Measurements from ENCODE around the gene SYNE2.
"Not testable (repeated sequence)": the region's sequence is repeated elsewhere in the genome, so short reads cannot be mapped to it uniquely, and the experiment has no call there.

The SYNE2 gene

DNA sequence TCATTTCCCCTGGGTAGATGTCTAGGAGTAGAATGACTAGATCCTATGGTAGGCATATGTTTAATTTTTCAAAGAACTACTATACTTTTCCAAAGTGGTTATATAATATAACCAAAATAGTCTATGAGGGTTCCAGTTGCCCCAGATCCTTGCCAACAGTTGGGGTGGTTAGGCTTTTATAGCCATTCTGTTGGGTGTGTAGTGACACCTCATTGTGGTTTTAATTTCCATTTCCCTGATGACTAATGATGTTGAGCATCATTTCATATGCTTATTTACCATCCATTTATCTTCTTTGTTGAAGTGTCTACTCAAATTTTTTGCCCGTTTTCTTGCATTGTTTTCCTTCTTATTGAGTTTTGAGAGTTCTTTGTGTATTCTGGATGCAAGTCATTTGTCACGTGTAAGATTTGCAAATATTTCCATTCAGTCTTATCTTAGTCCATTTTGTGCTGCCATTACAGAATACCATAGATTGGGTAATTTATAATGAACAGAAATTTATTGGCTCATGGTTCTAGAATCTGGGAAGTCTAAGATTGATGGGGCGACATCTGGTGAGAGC is 4.7 kb downstream of the SYNE2 start:
- H3K27me3 ChIP-seq: no peaks in the 10 kb centered on the region
- TF ChIP-seq CTCF (IDR thresholded peaks at IDR 0.05; ENCODE audit: low read depth, low read length): no peak
- no peak for DNase-seq
- no peaks in the 10 kb centered on the region for H3K36me3 ChIP-seq
- H3K4me1 ChIP-seq: no peaks in the 10 kb centered on the region; the same call in 1 of the 2 replicates
- H3K4me3 ChIP-seq (ENCODE audit: low read depth, low read length): no peak overlapping the region
- H3K9me3 ChIP-seq: no peaks in the 10 kb centered on the region

DNA sequence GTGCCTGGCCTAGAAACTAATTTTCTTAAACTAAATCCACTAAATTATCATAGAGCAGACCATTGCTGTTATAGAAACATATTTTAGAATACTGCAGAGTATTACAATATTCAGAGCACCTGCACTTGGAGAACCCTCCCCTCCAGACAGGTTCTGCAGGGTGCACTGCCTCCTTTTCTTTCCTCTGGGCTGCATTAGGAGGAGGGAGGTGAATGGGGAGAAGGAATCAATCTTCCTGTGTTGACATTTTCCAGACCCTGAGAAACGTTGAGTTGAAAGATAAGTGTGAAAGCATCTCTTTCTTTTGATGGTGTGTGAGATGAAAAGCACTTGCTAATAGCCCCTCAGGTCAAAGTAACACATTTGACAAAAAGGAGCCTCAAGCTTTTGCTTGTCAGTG is 7.3 kb downstream of the SYNE2 start:
- TF ChIP-seq CTCF (IDR thresholded peaks at IDR 0.05; ENCODE audit: low read depth, low read length): no peak
- no peak for DNase-seq
- Histone ChIP-seq H3K9me3 (no peaks in the 10 kb centered on the region), H3K36me3 (no peaks in the 10 kb centered on the region), H3K4me1 (no peaks in the 10 kb centered on the region), H3K4me3 (ENCODE audit: low read depth, low read length) (no peak overlapping the region), H3K27me3 (no peaks in the 10 kb centered on the region)

DNA sequence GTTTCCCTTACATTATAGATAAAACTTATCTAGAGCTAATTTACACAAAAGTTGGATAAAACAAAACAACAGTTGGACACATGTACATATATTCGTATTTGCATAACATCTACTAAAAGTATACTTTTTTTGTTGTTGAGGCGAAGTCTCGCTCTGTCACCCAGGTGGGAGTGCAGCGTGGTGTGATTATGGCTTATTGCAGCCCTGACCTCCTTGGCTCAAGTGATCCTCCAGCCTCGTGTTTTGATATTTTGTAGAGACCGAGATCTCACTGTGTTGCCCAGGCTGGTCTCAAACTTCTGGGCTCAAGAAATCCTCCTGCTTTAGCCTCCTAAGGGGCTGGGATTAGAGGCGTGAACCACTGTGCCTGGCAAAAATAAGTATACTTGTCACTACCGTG is 9.4 kb downstream of the SYNE2 start:
- Histone ChIP-seq H3K27me3 (no peaks in the 10 kb centered on the region), H3K36me3 (no peaks in the 10 kb centered on the region), H3K4me3 (ENCODE audit: low read depth, low read length) (no peak overlapping the region), H3K4me1 (no peaks in the 10 kb centered on the region), H3K9me3 (no peaks in the 10 kb centered on the region)
- no peak for TF ChIP-seq CTCF (IDR thresholded peaks at IDR 0.05; ENCODE audit: low read depth, low read length)
- DNase-seq: no peak

DNA sequence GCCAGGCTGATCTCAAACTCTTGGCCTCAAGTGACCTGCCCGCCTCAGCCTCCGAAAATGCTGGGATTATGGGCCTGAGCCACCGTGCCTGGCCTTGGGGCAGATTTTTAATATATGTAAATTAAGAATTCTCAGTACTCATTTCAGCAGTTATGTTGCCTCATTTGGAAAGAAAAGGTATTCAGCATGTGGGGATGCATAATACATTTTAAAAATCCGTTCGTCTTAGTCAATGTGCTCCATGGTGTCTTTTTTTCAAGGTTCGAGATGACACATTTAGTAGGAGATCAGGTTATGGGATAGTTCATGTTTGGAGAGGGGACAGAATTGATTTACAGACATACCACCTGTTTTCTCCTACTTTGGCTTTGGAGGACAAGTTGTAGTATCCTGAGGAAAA is 10.2 kb downstream of the SYNE2 start:
- no peak for TF ChIP-seq CTCF (IDR thresholded peaks at IDR 0.05; ENCODE audit: low read depth, low read length)
- no peaks in the 10 kb centered on the region for H3K27me3 ChIP-seq
- H3K36me3 ChIP-seq: no peaks in the 10 kb centered on the region
- H3K4me3 ChIP-seq (ENCODE audit: low read depth, low read length): no peak overlapping the region
- no peak for DNase-seq
- no peaks in the 10 kb centered on the region for H3K4me1 ChIP-seq
- no peaks in the 10 kb centered on the region for H3K9me3 ChIP-seq

DNA sequence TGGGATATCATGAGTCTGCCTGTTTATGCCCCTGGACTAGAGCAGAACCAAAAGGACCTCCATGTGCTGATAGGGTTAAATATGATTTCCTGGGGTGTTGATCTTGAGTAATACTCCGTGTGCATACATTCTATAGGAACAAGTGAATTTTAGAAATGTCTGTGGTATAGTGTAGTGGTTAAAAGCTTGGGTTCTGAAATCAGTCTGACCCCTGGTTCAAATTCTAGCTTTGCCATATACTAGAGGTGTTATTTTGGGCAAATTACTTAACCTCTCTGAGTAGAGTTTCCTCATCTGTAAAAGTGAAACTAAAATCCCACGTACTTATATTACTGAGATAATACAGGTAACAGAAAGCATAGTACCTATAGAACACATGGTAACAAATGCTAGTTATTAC is 12.0 kb downstream of the SYNE2 start:
- not testable (repeated sequence) for H3K9me3 ChIP-seq; DNase-seq; H3K4me3 ChIP-seq (ENCODE audit: low read depth, low read length); H3K4me1 ChIP-seq; H3K36me3 ChIP-seq; H3K27me3 ChIP-seq

DNA sequence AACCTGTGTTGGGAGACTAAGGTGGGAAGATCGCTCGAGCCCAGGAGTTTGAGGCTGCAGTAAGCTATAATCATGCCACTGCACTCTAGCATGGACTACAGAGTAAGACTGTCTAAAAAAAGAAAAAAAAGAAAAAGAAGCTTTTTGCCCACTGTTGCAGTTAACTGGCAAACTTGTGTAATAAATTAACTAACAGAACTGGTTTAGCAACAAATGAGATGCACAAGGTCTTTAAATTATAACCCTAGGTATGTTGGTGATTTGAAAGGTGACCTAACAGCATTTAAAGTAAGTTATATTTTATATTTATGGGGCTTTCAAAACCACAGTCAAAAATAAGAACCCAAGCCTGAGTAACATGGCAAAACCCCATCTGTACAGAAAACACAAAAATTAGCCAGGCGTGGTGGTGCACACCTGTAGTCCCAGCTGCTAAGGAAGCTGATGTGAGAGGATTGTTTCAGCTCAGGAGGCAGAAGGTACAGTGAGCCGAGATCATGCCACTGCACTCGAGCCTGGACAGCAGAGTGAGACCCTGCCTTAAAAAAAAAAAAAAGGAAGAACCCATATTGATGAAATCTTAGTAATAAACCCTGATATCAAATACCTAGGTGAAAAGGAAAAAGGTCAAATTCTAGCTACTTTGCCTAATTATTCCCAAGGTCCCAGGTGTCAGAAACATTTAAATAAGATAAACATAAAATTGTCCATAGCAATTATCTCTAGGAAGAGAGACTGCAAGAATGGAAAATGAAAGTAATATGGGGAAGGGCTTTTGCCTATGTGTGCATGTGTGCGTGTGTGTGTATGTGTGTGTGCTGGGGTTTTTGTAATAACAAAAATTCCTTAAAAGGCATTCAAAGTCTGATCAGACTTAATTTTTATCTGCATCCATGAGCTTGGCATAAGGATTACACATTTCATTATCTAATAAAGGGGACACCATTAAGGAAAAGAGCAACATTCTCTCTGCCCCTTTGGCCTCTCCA is 15.4 kb downstream of the SYNE2 start:
- Histone ChIP-seq H3K9me3 (no peaks in the 10 kb centered on the region), H3K4me1 (no peaks in the 10 kb centered on the region), H3K36me3 (no peaks in the 10 kb centered on the region), H3K27me3 (no peaks in the 10 kb centered on the region), H3K4me3 (ENCODE audit: low read depth, low read length) (no peak overlapping the region)
- no peak for DNase-seq
- TF ChIP-seq CTCF (IDR thresholded peaks at IDR 0.05; ENCODE audit: low read depth, low read length): no peak

DNA sequence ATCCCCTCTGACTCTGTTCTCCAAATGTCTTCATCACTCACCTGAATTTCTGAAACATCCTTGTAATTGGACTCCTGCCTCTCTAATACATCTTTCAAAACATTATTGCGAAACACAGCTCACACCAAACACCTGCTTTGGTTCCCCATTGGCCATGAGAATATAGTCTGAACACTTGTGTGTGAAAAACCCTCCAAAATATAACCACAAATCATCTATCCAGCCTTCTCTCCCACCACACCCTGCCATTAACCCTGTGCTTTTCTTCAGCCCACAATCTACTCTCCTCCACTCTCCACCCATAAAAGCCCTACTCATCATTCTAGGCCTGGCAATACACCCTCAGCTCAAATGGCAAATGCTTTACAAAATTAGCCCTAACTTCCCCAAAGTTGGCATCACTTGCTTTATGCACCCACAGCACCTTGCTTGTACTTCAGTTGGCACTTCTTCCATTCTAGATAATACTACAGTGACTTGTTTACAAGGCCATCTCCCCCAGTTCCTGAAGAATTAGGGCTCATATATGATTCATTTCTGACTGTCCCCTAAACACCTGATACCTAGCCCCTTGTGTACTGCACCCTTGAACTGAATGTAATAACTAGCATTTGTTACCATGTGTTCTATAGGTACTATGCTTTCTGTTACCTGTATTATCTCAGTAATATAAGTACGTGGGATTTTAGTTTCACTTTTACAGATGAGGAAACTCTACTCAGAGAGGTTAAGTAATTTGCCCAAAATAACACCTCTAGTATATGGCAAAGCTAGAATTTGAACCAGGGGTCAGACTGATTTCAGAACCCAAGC is 17.3 kb downstream of the SYNE2 start:
- H3K27me3 ChIP-seq; H3K4me3 ChIP-seq (ENCODE audit: low read depth, low read length); H3K36me3 ChIP-seq; DNase-seq; H3K9me3 ChIP-seq: not testable (repeated sequence)
- peaks cover 12% of the 10 kb centered on the region for H3K4me1 ChIP-seq

GRCh38 chr14:63870753-63871037 is 17.9 kb downstream of the SYNE2 start:
- H3K4me3 ChIP-seq (ENCODE audit: low read depth, low read length); H3K9me3 ChIP-seq; H3K27me3 ChIP-seq; H3K36me3 ChIP-seq; DNase-seq: not testable (repeated sequence)
- H3K4me1 ChIP-seq: peaks cover 16% of the 10 kb centered on the region
